ENCODE results near the gene EHF. TPM values are rescaled to one million over a fixed set of nuclear protein-coding genes. Genes with fewer than 3 reads are reported as not detected.

Gene EHF
- total and polyA plus RNA-seq, 2 of the 13 experiments (the other 11 are each of a cell fraction or from before 2014, with no cell fraction given), result 0.04 to 0.46 TPM

GRCh38 chr11:34665077-34665835 lies 44.4 kb downstream of the EHF start (continued):
- TF ChIP-seq ZNF710 (CRISPR knock-in tag; IDR thresholded peaks at IDR 0.05; ENCODE audit: borderline replicate concordance), result peak; percentile 47; the same call in 1 of the 2 replicates
- TF ChIP-seq SOX5 (CRISPR knock-in tag; IDR thresholded peaks at IDR 0.05; ENCODE audit: borderline replicate concordance), result peak; percentile 94
- TF ChIP-seq, protein P1, sequence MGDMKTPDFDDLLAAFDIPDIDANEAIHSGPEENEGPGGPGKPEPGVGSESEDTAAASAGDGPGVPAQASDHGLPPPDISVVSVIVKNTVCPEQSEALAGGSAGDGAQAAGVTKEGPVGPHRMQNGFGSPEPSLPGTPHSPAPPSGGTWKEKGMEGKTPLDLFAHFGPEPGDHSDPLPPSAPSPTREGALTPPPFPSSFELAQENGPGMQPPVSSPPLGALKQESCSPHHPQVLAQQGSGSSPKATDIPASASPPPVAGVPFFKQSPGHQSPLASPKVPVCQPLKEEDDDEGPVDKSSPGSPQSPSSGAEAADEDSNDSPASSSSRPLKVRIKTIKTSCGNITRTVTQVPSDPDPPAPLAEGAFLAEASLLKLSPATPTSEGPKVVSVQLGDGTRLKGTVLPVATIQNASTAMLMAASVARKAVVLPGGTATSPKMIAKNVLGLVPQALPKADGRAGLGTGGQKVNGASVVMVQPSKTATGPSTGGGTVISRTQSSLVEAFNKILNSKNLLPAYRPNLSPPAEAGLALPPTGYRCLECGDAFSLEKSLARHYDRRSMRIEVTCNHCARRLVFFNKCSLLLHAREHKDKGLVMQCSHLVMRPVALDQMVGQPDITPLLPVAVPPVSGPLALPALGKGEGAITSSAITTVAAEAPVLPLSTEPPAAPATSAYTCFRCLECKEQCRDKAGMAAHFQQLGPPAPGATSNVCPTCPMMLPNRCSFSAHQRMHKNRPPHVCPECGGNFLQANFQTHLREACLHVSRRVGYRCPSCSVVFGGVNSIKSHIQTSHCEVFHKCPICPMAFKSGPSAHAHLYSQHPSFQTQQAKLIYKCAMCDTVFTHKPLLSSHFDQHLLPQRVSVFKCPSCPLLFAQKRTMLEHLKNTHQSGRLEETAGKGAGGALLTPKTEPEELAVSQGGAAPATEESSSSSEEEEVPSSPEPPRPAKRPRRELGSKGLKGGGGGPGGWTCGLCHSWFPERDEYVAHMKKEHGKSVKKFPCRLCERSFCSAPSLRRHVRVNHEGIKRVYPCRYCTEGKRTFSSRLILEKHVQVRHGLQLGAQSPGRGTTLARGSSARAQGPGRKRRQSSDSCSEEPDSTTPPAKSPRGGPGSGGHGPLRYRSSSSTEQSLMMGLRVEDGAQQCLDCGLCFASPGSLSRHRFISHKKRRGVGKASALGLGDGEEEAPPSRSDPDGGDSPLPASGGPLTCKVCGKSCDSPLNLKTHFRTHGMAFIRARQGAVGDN (CRISPR knock-in tag; IDR thresholded peaks at IDR 0.05), result no peak
- TF ChIP-seq, protein P2, sequence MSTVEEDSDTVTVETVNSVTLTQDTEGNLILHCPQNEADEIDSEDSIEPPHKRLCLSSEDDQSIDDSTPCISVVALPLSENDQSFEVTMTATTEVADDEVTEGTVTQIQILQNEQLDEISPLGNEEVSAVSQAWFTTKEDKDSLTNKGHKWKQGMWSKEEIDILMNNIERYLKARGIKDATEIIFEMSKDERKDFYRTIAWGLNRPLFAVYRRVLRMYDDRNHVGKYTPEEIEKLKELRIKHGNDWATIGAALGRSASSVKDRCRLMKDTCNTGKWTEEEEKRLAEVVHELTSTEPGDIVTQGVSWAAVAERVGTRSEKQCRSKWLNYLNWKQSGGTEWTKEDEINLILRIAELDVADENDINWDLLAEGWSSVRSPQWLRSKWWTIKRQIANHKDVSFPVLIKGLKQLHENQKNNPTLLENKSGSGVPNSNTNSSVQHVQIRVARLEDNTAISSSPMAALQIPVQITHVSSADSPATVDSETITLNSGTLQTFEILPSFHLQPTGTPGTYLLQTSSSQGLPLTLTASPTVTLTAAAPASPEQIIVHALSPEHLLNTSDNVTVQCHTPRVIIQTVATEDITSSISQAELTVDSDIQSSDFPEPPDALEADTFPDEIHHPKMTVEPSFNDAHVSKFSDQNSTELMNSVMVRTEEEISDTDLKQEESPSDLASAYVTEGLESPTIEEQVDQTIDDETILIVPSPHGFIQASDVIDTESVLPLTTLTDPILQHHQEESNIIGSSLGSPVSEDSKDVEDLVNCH (CRISPR knock-in tag; IDR thresholded peaks at IDR 0.05), result no peak
- peak; percentile 31; the same call in 1 of the 2 replicates for TF ChIP-seq KAT8 (CRISPR knock-in tag; IDR thresholded peaks at IDR 0.05)
- peak; percentile 69; the same call in 1 of the 2 replicates for TF ChIP-seq ZKSCAN8 (CRISPR knock-in tag; IDR thresholded peaks at IDR 0.05; ENCODE audit: borderline replicate concordance)
- TF ChIP-seq RNF219 (CRISPR knock-in tag; IDR thresholded peaks at IDR 0.05), result no peak
- peak; percentile 76; the same call in 1 of the 2 replicates for TF ChIP-seq HOXD1 (CRISPR knock-in tag; IDR thresholded peaks at IDR 0.05)
- peak; percentile 9; the same call in 1 of the 2 replicates for TF ChIP-seq STAG1 (CRISPR knock-in tag; IDR thresholded peaks at IDR 0.05)
- peak; percentile 96 for TF ChIP-seq NR2F6 (IDR thresholded peaks at IDR 0.05)
- TF ChIP-seq NR2F6 (CRISPR knock-in tag; IDR thresholded peaks at IDR 0.05), result peak; percentile 91
- no peak for TF ChIP-seq ZNF652 (CRISPR knock-in tag; IDR thresholded peaks at IDR 0.05; ENCODE audit: borderline replicate concordance, low read depth)
- peak; percentile 64 for TF ChIP-seq CEBPG (CRISPR knock-in tag; IDR thresholded peaks at IDR 0.05)
- TF ChIP-seq YEATS2 (CRISPR knock-in tag; IDR thresholded peaks at IDR 0.05; ENCODE audit: borderline replicate concordance), result no peak
- no peak for TF ChIP-seq PREB (CRISPR knock-in tag; IDR thresholded peaks at IDR 0.05)
- TF ChIP-seq ZNF264 (CRISPR knock-in tag; IDR thresholded peaks at IDR 0.05), result 0 out of 2 replicates have a peak, but pooled peaks have one; percentile 58
- no peak for TF ChIP-seq MAZ (IDR thresholded peaks at IDR 0.05; ENCODE audit: borderline replicate concordance, low read depth, low read length)
- 0 out of 2 replicates have a peak, but pooled peaks have one; percentile 22 for TF ChIP-seq MAZ (CRISPR knock-in tag; IDR thresholded peaks at IDR 0.05; ENCODE audit: low read depth)

Data from HepG2 (cell line).